Fibroblast of lung (primary cell): ENCODE measurements around the gene ZNF354B. TPM values are rescaled to one million over a fixed set of nuclear protein-coding genes. Genes with fewer than 3 reads are reported as not detected.

ENCODE experiments used
- DNase-seq, 2 donors: peaks; one replicate each; pipeline versions ENCODE4 v3.0.0 to v3.0.0-alpha.2; 2010; ENCODE audit warnings: low read depth in 2 of 2
- H2AFZ ChIP-seq: 2 replicates; pipeline ENCODE4 v1.5.1; 2012; ENCODE audit warnings: low read length, control low read depth, inconsistent platforms
- H3K27ac ChIP-seq: 2 replicates; pipeline ENCODE4 v1.5.1; 2011; ENCODE audit warnings: low read length, control low read depth; ENCODE audit not compliant: insufficient read depth
- H3K27me3 ChIP-seq: 2 replicates; pipeline ENCODE4 v1.5.1; 2011; ENCODE audit warnings: mild to moderate bottlenecking, low read length; ENCODE audit not compliant: control insufficient read depth, insufficient read depth
- H3K36me3 ChIP-seq: 2 replicates; pipeline ENCODE4 v1.5.1; 2011; ENCODE audit warnings: low read length; ENCODE audit not compliant: control insufficient read depth, insufficient read depth
- H3K4me1 ChIP-seq: 2 replicates; pipeline ENCODE4 v1.5.1; 2011; ENCODE audit warnings: low read length; ENCODE audit not compliant: control insufficient read depth, insufficient read depth; ENCODE audit errors: extremely low read depth
- H3K4me2 ChIP-seq: 2 replicates; pipeline ENCODE4 v1.5.1; 2011; ENCODE audit warnings: low read length, control low read depth; ENCODE audit not compliant: insufficient read depth; ENCODE audit errors: extremely low read depth
- H3K4me3 ChIP-seq, 4 experiments: fragments of 200-600 bp in 1 of 4; sonication (generic) in 1 of 4; replicated peaks in 1 of 4; 2 replicates each; pipeline ENCODE4 v1.5.1; 2011 to 2016; ENCODE audit warnings: low read length in 4 of 4, low read depth in 3 of 4, mild to moderate bottlenecking in 3 of 4, control low read depth in 2 of 4, inconsistent platforms in 1 of 4, mixed read lengths in 1 of 4; ENCODE audit not compliant: insufficient read depth in 1 of 4; ENCODE audit errors: control extremely low read depth in 1 of 4
- H3K79me2 ChIP-seq: 2 replicates; pipeline ENCODE4 v1.5.1; 2012; ENCODE audit warnings: mild to moderate bottlenecking, low read length, inconsistent platforms; ENCODE audit not compliant: control insufficient read depth, insufficient read depth
- H3K9ac ChIP-seq: 2 replicates; pipeline ENCODE4 v1.5.1; 2011; ENCODE audit warnings: mild to moderate bottlenecking, low read length, control low read depth; ENCODE audit not compliant: insufficient read depth
- H3K9me3 ChIP-seq: 2 replicates; pipeline ENCODE4 v1.5.1; 2012; ENCODE audit warnings: low read depth, low read length; ENCODE audit not compliant: control insufficient read depth, insufficient read depth
- H4K20me1 ChIP-seq: 2 replicates; pipeline ENCODE4 v1.5.1; 2011; ENCODE audit warnings: low read length; ENCODE audit not compliant: control insufficient read depth, insufficient read depth; ENCODE audit errors: extremely low read depth
- CTCF ChIP-seq, 2 donors: IDR thresholded peaks in 1 of 2; conservative IDR thresholded peaks in 1 of 2; 1 replicate in 1 of 2; 2 replicates in 1 of 2; pipeline ENCODE4 v1.5.1; 2011 to 2012; ENCODE audit warnings: low read length in 2 of 2, control low read depth in 1 of 2, inconsistent platforms in 1 of 2, low read depth in 1 of 2, mild to moderate bottlenecking in 1 of 2
- EZH2 ChIP-seq: IDR thresholded peaks from 2 replicates; pipeline ENCODE4 v1.5.1; 2012; ENCODE audit warnings: low read length, control low read depth, mild to moderate bottlenecking; ENCODE audit errors: missing control alignments
- polyA plus RNA-seq, 2 donors: library from polyadenylated mRNA; depleted of rRNA in 1 of 2; stranded (reverse) in 1 of 2; unstranded in 1 of 2; fragments of >200 nt; gene quantifications; 2 replicates each; pipeline ENCODE4 v1.2.1, GENCODE V29; 2011 to 2012; ENCODE audit warnings: missing spikeins in 1 of 2
- total RNA-seq: library from RNA; depleted of rRNA; stranded (reverse); fragments of >200 nt; gene quantifications from 2 replicates; pipeline ENCODE4 v1.2.1, GENCODE V29; 2014

ZNF354B gene
- total and polyA plus RNA-seq, 2 donors (not counting 1 experiment from before 2014, with no cell fraction given): 6.1 to 9.4 TPM

- DNase-seq: no peak
- Histone ChIP-seq H4K20me1 (no peaks in the 10 kb centered on the region), H3K27me3 (no peaks in the 10 kb centered on the region), H3K9ac (no peak overlapping the region), H3K36me3 (no peaks in the 10 kb centered on the region), H3K9me3 (no peaks in the 10 kb centered on the region), H3K27ac (no peak overlapping the region), H2AFZ (no peak overlapping the region), H3K79me2 (no peaks in the 10 kb centered on the region), H3K4me1 (no peaks in the 10 kb centered on the region), H3K4me3 (no peak overlapping the region), H3K4me2 (no peak overlapping the region)
- TF ChIP-seq EZH2: no peak
- no peak for TF ChIP-seq CTCF (conservative IDR thresholded peaks at IDR 0.05 in 1 of 2, IDR thresholded peaks at IDR 0.05 in 1 of 2; ENCODE audit: low read depth in 1 of 2, low read length in 2 of 2)
These were observed 39.8 kb upstream of the ZNF354B start for GRCh38 chr5:178820001-178820400.

- no peaks in the 10 kb centered on the region for H3K79me2 ChIP-seq
- H3K9ac ChIP-seq: no peak overlapping the region
- TF ChIP-seq EZH2: no peak
- TF ChIP-seq CTCF (conservative IDR thresholded peaks at IDR 0.05 in 1 of 2, IDR thresholded peaks at IDR 0.05 in 1 of 2; ENCODE audit: low read depth in 1 of 2, low read length in 2 of 2): no peak
- H3K27ac ChIP-seq: no peak overlapping the region
- H3K4me1 ChIP-seq: no peaks in the 10 kb centered on the region
- H3K4me2 ChIP-seq: no peak overlapping the region
- H4K20me1 ChIP-seq: no peaks in the 10 kb centered on the region
- H3K36me3 ChIP-seq: no peaks in the 10 kb centered on the region
- H3K4me3 ChIP-seq: no peak overlapping the region
- H2AFZ ChIP-seq: no peak overlapping the region
- DNase-seq: no peak
- H3K27me3 ChIP-seq: no peaks in the 10 kb centered on the region
- H3K9me3 ChIP-seq: no peaks in the 10 kb centered on the region
These were observed 34.3 kb upstream of the ZNF354B start for GRCh38 chr5:178825444-178825843.

- Histone ChIP-seq H2AFZ (no peak overlapping the region), H4K20me1 (no peaks in the 10 kb centered on the region), H3K36me3 (no peaks in the 10 kb centered on the region), H3K4me2 (no peak overlapping the region), H3K27ac (no peak overlapping the region), H3K9me3 (no peaks in the 10 kb centered on the region), H3K27me3 (no peaks in the 10 kb centered on the region), H3K9ac (no peak overlapping the region), H3K4me3 (no peak overlapping the region), H3K4me1 (no peaks in the 10 kb centered on the region), H3K79me2 (no peaks in the 10 kb centered on the region)
- DNase-seq: no peak
- TF ChIP-seq EZH2 (no peak), CTCF (conservative IDR thresholded peaks at IDR 0.05 in 1 of 2, IDR thresholded peaks at IDR 0.05 in 1 of 2; ENCODE audit: low read depth in 1 of 2, low read length in 2 of 2) (no peak)
These were observed 33.5 kb upstream of the ZNF354B start for GRCh38 chr5:178826216-178826615.
